Measurements from ENCODE around the gene TUFT1.

Gene TUFT1

DNA sequence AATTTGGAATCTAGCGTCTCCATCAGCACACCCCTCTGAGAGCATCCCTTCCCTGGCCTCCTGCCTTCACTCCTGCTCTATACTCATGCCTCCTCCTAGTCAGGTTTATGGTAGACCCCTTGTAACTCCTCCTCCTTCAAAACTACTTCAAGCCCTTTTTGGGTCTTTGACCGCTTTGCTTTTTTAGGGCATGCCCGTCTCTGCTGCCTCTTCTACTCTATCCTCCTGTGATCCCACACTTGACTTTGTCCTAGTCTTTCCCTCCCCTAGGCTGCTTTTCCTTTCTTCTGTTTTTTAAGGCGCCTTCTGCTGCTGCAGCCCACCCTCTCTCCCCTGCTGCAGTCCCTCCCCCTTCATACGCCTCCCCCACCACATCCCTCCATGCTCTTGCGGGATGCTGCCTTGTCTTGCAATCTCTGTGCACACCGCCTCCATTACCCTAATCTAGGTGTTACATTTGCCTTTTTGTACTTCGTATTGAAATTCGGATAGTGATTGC is 73.2 kb downstream of the TUFT1 start:
- in situ Hi-C loops (cut with HindIII; ENCODE audit: low sequenced_read_pairs), result loop anchor here (10.0 kb wide), 1 partner anchor 221 kb away; the partner anchor contains the start of genes C2CD4D and RORC

GRCh38 chr1:151615711-151616504 is 75.8 kb downstream of the TUFT1 start:
- in situ Hi-C loops (cut with HindIII; ENCODE audit: low sequenced_read_pairs), result loop anchor here (10.0 kb wide), 1 partner anchor 219 kb away; the partner anchor contains the start of genes C2CD4D and RORC

GRCh38 chr1:151616505-151616849 is 76.4 kb downstream of the TUFT1 start:
- in situ Hi-C loops (cut with HindIII; ENCODE audit: low sequenced_read_pairs), result loop anchor here (10.0 kb wide), 1 partner anchor 218 kb away; the partner anchor contains the start of genes C2CD4D and RORC

GRCh38 chr1:151618003-151618402 is 77.9 kb downstream of the TUFT1 start:
- in situ Hi-C loops (cut with HindIII; ENCODE audit: low sequenced_read_pairs), result loop anchor here (10.0 kb wide), 1 partner anchor 217 kb away; the partner anchor contains the start of genes C2CD4D and RORC

DNA sequence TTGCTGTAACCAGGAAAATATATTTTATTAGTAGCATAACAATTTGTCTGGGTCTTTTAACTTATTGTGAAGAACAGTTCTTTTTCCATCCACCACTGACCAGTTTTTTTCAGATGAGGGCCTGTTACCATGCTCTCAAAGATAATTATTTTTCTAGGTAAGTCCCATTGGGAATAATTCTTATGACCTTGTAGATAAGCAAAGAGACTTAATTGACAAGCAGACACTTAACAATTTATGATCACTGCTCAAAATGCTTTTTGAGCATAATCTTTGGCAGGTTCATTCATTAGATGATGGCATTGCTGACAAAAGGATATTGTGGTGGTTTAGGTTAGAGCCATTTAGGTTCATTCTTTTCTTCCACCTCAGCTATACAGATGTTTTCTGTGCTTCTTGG is 78.4 kb downstream of the TUFT1 start:
- in situ Hi-C loops (cut with HindIII; ENCODE audit: low sequenced_read_pairs), result loop anchor here (10.0 kb wide), 1 partner anchor 216 kb away; the partner anchor contains the start of genes C2CD4D and RORC

DNA sequence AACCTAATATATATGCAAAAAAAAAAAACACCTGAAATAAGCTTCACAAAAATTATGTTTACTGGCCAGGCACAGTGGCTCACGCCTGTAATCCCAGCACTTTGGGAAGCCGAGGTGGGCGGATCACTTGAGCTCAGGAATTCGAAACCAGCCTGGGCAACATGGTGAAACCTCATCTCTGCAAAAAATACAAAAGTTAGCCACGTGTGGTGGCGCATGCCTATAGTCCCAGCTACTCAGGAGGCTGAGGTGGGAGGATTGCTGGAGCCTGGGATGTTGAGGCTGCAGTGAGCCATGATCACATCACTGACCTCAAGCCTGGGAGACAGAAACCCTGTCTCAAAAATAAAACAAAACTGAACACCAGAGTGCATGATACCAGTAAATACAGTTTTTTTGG is 78.9 kb downstream of the TUFT1 start:
- in situ Hi-C loops (cut with HindIII; ENCODE audit: low sequenced_read_pairs), result loop anchor here (10.0 kb wide), 1 partner anchor 216 kb away; the partner anchor contains the start of genes C2CD4D and RORC

GRCh38 chr1:151619489-151620093 is 79.5 kb downstream of the TUFT1 start:
- in situ Hi-C loops (cut with HindIII; ENCODE audit: low sequenced_read_pairs), result loop anchor here (10.0 kb wide), 1 partner anchor 215 kb away; the partner anchor contains the start of genes C2CD4D and RORC

- in situ Hi-C loops (cut with HindIII; ENCODE audit: low sequenced_read_pairs), result no loop called here
These were observed 80.2 kb downstream of the TUFT1 start for GRCh38 chr1:151620286-151620685.

DNA sequence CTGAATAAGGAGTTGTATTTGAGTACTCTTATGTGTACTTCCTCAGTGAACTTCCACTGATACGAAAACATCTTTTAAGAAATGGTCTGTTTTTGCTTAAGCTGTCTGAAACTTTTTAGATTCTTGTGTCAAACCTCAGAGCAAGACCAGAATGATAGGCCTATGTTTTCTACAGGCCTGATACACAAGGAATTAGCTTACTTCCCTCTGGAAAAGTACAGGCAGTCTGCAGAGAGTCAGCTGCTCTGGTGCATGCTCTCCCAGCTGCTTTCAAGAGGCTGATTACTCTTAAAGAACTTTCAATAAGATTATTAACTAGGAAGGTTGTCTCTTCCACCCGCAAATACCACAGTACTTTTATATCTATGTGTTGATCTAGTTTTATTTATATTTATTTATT is 81.2 kb downstream of the TUFT1 start:
- in situ Hi-C loops (cut with HindIII; ENCODE audit: low sequenced_read_pairs), result no loop called here

DNA sequence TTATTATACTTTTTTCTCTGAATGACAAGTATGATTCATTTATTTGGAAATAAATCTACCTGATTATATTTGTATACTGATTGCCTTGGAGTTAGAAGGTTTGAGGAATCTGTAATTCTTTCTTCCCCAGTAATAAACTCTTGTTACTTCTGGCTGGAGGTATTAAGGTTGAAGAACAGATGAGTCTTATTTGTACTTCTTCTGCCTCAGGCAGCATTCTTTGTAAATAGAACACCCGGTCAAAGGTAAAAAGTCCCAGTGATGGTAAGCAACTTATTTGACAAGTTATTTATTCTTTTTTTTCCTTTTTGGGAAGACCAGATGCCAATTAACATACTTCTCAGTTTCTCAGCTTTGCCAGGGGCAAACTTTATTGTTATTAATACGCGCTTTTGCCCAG is 84.7 kb downstream of the TUFT1 start:
- in situ Hi-C loops (cut with HindIII; ENCODE audit: low sequenced_read_pairs), result no loop called here

DNA sequence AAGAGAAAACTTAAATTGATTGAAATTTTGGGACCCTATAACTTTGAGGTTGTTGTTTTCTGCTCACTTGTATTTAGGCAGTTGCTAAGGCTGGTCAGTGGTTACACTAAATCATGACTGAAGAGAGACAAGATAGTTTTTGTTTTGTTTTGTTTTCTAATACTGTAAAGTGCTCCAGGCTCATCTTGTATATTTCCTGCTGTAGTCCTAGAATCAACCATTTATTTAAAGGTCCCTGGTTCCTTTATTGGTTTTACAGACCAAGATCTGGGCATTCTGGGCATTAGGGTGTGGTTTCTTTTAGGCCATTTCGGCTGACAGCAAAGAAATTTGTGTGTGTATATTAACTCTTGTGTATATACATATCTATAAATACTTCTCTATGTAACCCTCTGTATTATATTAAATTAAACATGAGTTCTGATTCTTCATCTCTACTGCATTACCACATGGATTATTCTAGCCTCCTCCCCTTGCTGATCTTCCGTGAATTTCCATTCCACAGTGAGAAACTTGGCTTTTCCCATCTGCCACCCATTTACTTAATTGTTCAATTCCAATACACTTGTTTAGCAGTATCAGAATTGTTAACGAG is 86.7 kb downstream of the TUFT1 start:
- in situ Hi-C loops (cut with HindIII; ENCODE audit: low sequenced_read_pairs), result no loop called here

GRCh38 chr1:151629278-151629677 is 89.2 kb downstream of the TUFT1 start:
- in situ Hi-C loops (cut with HindIII; ENCODE audit: low sequenced_read_pairs), result no loop called here
